GM12873 (cell line): ENCODE measurements around the gene PCSK9.

Experiments used
- CTCF ChIP-seq: IDR thresholded peaks from 2 replicates; pipeline ENCODE4 v1.5.1; 2012; ENCODE audit warnings: low read depth, mild to moderate bottlenecking, moderate library complexity, low read length, control low read depth; ENCODE audit not compliant: insufficient read depth; ENCODE audit errors: missing control alignments

The PCSK9 gene

GRCh38 chr1:55059302-55060132 lies 20.2 kb downstream of the PCSK9 start:
- TF ChIP-seq CTCF: no peak

DNA sequence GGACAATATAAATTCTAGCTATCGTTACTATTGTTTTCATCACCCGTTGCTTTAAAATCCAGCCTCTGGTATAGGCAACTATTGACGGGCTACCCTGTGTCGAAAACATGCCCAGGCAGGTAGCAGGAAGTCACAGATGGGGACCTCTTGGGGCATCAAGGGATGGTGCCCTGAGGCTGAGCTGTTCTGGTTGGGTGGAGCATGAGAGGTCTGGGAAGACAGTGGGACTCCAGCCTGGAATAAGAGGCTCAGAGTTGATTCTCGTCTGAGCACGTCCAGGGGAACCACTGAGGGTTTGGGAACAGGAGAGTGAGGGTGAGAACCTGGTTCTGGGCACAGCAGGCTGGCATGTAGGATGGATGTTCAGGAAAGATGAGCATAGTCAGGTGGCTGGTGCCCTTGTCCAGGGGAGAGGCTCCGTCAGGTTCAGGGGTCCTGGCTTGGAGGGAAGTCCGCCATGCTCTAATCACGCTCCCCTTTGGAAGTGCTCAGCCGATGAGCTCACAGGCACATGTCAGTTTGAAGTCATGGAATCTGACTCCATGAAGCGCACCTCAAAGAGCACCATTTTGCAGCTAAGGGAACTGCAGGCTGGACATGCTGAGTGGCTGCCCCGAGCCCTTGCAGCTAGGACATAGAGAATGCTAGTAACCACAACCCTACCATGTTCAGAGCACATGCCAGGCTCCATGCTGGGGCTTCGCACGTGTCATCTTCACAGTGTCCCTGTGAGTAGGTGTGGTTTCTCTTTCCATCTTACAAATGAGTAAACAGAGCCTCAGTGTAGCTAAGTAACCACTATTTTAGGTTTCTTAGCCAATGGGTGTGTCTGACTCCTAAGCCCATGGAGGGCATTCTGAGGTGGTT lies 21.0 kb downstream of the PCSK9 start:
- TF ChIP-seq CTCF: no peak

DNA sequence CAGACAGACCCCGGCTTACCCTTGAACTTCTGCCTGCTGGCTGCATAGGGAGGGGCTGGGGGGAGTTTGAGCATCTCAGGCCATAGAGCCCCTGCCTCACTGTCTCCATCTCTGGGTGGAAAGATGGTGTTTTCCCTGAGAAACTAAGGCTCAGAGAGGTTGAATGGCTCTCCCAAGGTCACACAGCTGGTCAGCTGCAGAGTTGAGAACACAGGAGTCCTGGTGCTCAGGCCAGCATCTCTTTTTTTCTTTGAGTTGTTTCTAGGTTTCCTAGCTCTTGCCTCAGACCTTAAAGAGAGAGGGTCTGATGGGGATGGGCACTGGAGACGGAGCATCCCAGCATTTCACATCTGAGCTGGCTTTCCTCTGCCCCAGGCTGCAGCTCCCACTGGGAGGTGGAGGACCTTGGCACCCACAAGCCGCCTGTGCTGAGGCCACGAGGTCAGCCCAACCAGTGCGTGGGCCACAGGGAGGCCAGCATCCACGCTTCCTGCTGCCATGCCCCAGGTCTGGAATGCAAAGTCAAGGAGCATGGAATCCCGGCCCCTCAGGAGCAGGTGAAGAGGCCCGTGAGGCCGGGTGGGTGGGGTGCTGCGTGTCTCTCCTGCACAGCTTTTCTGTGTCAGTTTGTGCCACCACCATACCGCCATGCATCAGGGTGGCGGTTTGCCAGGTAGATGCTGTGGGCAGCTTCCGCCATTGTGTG lies 21.8 kb downstream of the PCSK9 start:
- no peak for TF ChIP-seq CTCF

DNA sequence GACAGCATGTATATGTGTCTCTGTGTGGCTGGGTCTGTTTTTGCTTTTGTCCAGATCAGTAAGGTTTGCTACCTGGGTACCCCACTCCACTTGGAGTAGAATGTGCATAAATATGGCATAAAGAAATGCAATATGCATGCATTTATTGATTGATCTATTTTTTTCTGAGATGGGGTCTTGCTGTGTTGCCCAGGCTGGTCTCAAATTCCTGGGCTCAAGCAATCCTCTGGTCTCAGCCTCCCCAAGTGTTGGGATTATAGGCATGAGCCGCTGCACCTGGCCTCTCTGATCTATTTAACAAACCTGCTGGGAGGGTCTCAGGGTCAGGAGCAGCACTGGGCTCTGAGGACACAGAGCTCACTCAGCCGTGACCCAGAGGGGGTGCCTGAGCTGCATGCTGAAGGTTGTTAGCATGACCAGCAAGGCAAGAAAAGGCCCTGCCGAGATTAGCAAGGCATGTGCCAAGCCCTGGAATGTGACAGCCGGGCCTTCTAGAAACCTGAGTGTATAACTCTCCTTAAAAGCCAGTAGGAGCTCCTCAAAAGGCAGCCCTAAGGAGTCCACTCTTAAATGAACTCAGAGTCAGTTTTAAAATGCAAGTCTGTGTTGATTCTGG lies 22.5 kb downstream of the PCSK9 start:
- TF ChIP-seq CTCF: no peak

- TF ChIP-seq CTCF: no peak
Measured at GRCh38 chr1:55062801-55063576, 23.6 kb downstream of the PCSK9 start.

- no peak for TF ChIP-seq CTCF
Measured at GRCh38 chr1:55063577-55063942, 24.2 kb downstream of the PCSK9 start.
